ENCODE data around the gene ADCY2.

ADCY2 gene

DNA sequence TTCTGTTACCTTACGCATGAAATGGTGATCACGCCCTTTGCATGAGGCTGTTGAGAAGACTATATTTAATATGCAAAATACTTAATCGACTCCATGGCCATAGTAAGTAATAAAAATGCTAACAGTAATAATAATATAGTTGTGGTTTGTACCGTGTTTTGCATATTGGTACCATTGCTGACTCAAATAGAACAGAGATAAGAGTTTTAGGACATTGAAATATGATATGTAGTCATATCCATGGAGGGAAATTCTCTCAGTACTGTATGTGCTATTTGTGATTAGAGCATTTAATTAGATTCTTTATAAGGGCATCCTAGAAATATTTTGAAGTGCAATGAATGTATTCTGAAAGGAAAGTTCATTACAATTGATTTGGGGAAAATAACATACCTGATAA is 413.1 kb downstream of the ADCY2 start:
- DNase-seq = no peak
- intact Hi-C loops (cut with DNase I) = no loop called here

DNA sequence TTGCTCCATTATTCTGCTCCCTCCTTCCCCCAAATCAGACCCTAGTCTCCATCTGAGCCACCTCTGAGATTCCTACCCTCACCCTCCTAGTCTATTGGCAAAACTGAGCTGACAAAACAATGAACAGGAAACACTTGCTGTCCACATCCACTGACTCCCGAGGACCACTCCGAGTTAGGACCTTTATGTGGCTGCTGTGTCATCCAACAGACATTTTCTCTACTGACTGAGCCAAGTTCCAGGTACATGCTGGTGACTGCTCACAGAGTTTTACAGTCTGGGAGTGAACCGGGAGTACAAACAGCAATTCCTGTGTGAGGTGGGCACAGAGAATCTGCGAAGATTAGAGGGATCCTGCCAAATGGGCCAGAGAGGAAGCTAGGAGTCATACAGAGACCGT is 415.8 kb downstream of the ADCY2 start:
- intact Hi-C loops (cut with DNase I) = no loop called here
- no peak for DNase-seq

DNA sequence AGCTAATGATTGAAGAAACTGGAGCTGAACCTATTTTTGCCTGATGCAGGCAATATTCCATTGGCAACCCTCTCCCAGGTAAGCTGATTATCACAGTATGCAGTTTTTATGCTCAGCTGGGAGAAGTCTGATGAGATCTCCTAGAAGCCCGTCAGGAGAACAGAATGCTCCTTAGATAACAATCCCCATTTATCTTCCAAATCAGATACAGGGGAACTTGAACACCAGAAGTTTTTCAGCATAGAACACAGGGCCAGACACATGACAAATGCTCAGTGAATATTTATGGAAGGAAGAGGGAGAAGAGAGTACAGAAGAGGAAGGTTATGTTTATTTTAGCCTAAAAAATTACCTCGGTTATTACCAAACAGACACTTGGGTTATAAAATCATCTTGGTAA is 417.1 kb downstream of the ADCY2 start:
- DNase-seq = no peak
- intact Hi-C loops (cut with DNase I) = no loop called here

DNA sequence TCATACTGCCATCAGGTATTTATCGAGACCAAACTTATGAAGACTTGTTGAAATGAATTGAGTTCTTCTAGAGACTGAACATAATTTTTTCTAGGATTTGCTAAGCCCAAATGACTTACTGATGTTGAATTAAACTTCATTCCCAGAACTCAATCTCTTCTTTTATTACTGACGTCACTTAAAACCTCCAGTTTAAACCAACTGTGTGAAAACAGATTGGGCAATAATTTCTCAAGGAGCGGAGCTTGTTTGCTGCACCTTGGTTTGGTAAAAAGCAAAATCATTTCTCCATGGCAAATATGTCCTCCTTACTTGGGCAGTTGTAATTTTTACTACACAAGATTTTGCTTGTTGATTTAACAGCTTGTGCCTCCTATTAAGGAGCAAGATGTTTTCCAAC is 417.6 kb downstream of the ADCY2 start:
- intact Hi-C loops (cut with DNase I) = no loop called here
- no peak for DNase-seq

DNA sequence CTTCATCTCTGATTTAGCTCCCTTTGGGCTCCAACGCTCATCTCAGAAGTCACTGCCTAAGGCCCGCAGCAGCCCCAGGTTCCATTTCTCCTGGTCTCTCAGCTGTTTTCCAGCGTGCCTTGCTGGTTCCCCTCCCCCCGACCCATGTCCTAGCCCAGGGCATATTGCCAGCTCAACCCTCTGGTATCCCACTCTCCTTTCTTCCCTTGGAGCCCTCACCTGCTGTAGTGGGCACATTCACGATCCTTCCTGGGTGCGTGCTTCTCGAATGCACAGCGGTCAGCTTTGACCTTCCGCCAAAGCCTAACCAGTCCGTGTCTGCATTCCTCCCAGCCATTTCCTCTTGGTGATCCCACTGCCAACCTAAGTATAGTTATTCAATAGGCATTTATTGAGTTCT is 418.9 kb downstream of the ADCY2 start:
- no peak for DNase-seq

DNA sequence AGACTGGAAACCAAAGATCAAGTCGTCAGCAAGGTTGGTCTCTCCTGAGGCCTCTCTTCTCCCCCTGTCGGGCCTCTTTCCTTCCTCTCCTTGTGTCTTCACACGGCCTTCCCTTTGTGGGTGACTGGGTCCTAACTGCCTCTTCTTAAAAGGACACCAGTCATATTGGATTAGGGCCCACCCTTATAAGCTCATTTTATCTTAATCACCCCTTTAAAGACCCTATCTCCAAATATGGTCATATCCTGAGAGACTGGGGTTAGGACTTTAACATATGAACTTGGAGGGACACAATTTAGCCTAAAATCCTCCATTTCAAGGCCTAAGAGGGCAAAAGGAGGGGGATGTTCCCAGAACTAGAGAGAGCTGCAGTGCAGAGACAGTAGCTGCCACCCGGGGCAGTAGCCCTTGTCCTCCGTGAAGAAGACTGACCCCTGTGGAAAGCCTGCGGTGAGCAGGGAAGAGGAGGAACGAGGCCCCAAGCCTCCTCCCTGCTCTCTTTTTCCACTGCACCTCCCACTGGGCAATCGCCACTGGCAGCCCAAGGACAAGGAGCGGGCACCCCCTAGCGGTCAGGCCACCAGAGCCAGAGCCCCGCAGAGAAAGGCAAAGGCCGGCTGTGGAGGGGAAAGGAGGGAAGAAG is 420.1 kb downstream of the ADCY2 start:
- intact Hi-C loops (cut with DNase I) = no loop called here
- DNase-seq = peak; percentile 71 to 96 (median 80)

More for the DNA sequence above, 418.9 kb downstream of the ADCY2 start:
- intact Hi-C loops (cut with DNase I) = no loop called here

DNA sequence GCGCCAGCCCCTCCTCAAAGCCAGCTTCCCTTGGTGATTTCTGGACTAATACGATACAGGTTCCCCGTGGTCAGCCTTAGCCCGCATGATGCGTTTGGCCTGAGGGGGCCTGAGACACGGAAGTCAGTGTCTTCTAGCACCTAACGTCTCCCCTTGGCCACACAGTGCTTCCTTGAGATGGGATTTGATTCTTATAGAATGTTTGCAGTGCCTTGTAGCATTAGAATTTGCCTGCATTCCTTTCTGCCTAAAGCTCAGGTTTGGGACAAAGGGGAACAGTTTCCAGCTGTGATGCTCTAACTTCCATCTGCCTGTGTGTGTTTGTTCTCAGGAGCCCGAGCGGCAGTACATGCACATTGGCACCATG is 420.6 kb downstream of the ADCY2 start:
- DNase-seq = no peak
- intact Hi-C loops (cut with DNase I) = no loop called here

DNA sequence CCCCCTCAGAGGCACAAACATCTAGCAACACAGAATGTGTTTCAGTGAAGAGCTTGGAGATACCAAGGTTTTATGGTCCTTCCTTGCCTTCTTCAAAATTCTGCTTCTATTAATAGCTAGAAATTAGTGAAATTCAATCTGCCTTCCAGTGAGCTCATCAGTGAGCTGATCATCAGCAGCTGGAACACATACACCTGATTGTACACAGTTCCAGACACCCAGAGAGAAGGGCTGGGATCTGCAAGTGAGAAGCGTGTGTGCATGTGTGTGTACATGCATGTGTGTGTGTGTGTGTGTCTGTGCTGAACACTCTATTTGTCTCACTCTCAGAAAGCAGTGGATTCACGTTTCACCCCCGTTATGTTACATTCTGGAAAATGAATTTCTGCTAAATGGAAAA is 426.5 kb downstream of the ADCY2 start:
- intact Hi-C loops (cut with DNase I) = no loop called here
- DNase-seq = no peak

DNA sequence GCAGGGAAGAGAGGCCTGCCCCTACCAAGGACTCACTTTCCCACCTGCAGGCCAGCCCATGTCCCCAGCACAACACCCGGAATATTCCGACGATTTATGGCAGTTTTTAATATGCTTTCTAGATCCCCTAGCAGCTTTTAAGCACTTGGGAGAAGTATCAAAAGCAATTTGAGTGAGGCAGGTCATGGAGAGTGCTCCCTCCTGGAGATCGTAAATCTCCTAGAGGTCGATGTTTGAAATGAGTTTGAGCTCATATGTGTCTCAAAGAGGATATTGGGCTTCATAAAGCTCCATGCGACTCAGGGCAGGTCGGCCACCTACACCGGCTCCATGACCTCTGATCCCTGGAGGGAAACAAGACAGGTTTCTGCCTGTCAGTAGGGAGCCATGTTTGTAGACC is 427.7 kb downstream of the ADCY2 start:
- intact Hi-C loops (cut with DNase I) = no loop called here

DNA sequence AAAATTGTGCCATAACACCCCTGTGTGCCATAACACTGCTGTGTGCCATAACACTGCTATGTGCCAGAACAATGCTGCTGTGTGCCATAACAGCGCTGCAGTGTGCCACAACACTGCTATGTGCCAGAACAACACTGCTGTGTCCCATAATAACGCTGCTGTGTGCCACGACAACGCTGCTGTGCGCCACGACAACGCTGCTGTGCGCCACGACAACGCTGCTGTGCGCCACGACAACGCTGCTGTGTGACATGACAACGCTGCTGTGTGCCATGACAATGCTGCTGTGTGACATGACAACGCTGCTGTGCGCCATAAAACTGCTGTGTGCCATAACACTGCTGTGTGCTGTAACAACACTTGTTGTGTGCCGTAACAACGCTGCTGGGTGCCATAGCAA is 429.1 kb downstream of the ADCY2 start:
- DNase-seq = no peak
- intact Hi-C loops (cut with DNase I) = no loop called here

More for the DNA sequence above, 427.7 kb downstream of the ADCY2 start:
- DNase-seq = no peak

DNA sequence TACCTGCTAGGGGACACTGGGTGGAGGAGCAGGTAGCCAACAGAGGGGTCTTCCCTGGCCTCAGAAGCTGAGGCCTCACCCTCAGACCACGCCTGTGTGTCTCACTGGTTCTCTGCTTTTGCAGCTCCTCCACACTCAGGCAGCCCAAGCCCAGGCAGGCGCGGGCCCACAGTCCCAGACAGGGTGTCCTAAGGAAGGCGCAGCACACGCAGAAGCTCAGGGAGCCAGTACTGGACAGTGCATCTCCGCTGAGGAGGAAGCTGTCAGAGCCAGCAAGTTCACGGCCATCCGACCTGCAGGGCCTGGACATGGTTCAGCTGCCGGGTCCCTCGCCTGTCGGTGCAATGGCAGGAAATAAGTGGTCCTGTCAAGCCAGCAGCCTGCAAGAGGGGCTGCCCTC is 429.7 kb downstream of the ADCY2 start:
- intact Hi-C loops (cut with DNase I) = no loop called here
- DNase-seq = no peak

DNA sequence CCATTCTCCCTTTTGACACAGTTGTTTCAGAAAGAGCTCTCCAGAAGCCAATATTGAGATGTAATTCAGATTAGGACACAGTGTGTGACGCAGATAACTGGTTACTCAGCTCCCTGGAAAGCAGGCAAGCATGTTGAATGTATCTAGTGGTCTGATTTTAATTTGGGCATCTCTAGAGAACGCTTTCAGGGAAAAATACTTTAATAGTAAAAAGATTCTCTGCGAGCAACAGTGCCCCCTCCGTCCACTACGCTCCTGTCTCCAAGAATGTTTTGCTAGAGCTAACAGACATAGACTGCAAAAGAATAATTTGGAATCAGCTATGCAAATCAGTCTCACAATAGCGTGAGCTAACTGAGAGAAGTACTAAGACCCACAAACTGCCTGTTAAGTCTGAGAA is 431.7 kb downstream of the ADCY2 start:
- intact Hi-C loops (cut with DNase I) = no loop called here
- peak in 1 of 10 donors; percentile 23 for DNase-seq

DNA sequence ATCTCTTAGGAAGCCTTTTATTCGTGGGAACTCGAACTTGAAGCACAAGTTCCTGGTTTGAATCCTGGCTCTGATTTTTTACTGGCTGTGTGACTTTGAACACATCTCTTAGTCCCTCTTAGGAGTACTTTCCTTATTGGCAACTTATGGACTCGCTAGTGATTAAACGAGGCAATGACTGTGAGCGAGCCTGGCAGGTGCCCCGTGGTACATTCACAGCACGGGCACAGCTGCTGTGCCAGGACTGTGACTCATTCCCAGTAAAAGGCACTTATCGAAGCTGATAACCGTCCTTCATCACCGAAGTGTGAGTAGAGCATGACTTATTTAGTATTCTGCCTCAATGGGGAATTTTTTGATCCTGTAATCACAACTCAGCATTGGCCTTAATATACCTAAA is 432.3 kb downstream of the ADCY2 start:
- intact Hi-C loops (cut with DNase I) = no loop called here

DNA sequence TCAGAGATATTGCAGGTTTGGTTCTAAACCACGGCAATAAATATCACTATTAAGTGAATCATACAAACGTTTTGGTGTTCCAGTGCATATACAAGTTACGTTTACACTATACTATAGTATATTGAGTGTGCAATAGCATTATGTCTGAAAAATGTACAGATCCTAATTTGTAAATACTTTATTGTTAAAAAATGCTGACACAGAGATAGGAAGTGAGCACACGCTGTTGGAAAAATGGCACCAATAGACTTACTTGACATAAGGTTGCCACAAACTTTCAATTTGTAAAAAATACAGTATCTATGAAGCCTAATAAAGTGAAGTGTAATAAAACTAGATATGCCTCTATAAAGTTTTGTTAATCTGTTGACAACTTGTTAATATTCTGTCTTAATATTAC is 439.0 kb downstream of the ADCY2 start:
- no peak for DNase-seq
- intact Hi-C loops (cut with DNase I) = no loop called here

More for the DNA sequence above, 432.3 kb downstream of the ADCY2 start:
- no peak for DNase-seq

DNA sequence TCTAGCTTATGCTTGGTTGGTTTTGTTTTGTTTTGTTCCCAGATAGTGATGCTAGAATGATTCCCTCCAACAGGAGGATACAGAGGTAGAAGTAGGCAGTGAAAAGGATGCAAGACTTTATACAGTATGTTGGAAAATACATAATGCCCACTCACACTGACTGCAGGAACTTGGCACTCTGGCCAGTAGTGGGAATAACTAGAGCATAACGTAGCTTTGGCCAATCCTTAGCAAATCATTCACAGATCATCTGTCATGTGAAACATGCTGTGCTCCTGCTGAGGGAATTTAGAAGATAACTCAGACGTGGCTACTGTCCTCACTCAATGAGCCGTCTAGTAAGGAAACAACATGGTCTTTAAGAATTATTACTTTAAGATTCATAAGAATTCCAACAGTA is 441.5 kb downstream of the ADCY2 start:
- intact Hi-C loops (cut with DNase I) = no loop called here
- no peak for DNase-seq

DNA sequence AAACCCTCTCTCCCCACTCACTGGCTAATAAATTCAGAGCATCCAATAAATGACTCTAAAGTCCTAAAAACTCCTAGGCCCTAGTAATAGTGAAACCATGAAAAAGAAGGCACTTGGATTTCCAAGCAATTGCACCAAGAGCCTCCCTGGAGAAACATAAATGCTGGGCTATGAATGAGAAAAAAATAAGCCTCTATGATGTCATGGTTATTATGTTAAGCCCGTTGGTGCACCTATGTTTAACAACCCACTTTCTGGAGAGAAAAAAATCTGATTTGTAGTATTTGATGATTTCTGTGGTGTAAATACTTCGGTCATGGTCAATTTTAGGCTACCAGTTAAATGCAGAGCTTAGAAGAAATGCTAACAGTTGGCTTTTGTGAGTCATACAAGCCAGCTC is 446.6 kb downstream of the ADCY2 start:
- DNase-seq = no peak
- intact Hi-C loops (cut with DNase I) = no loop called here

DNA sequence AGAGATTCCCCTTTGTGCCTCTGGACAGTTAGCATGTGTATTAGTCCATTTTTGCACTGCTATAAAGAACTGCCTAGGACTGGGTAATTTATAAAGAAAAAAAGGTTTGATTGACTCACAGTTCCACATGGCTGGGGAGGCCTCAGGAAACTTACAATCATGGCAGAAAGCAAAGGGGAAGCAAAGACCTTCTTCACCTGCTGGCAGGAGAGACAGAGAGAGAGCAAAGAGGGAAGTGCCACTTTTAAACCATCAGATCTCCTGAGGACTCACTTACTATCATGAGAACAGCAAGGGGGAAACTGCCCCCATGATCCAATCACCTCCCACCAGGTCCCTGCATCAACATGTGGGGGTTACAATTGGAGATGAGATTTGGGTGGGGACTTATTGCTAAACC is 449.0 kb downstream of the ADCY2 start:
- DNase-seq = no peak
- intact Hi-C loops (cut with DNase I) = no loop called here

DNA sequence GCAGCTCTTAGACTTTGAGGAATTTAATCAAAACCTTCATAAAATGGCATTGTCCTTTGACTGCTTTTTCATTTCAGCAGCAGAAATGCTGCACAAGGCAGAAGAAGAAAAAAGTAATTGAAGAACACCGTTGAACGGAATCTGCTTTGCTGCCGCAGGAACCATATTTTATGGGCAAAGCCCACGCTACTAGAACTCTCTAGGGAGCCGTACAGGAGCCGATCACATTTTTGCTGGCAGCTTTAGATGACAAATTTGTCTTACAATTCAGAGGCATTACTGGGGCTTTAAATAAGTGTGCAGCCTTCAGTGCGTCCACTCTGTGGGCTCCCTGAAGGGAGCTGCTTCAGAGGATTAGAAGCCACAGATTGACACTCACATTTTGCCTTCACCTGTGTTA is 449.6 kb downstream of the ADCY2 start:
- no peak for DNase-seq
- intact Hi-C loops (cut with DNase I) = no loop called here

DNA sequence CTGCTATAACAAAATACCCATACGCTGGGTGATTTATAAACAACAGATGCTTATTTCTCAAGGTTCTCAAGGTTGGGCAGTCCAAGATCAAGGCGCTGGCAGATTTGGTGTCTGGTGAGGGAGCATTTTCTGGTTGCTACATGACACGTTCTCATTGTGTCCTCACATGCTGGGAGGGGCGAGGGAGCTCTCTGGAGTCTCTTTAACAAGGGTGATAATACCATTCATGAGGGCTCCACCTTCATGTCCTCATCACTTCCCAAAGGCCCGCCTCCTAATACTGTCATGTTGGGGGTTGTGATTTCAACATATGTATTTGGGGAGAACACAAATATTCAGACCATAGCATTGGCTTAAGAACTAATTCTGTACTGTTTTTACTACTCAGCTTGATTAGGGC is 450.4 kb downstream of the ADCY2 start:
- DNase-seq = no peak
- intact Hi-C loops (cut with DNase I) = no loop called here

DNA sequence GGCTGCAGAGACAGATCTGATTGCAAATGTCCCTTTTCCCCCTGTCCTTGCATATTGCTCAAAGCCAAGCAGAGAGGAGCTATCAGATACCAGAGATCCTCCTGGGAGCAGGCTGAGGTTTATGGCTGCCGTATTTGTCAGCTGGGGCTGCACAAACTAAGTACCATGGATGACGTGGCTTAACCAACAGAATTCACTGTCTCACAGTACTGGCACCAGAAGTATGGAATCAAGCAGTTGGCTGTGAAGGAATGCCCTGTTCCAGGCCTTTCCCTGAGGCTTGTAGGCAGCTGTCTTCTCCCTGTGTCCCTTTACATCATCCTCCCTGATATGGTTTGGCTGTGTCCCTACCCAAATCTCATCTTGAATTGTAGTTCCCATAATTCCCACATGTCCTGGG is 452.4 kb downstream of the ADCY2 start:
- intact Hi-C loops (cut with DNase I) = no loop called here
- no peak for DNase-seq

DNA sequence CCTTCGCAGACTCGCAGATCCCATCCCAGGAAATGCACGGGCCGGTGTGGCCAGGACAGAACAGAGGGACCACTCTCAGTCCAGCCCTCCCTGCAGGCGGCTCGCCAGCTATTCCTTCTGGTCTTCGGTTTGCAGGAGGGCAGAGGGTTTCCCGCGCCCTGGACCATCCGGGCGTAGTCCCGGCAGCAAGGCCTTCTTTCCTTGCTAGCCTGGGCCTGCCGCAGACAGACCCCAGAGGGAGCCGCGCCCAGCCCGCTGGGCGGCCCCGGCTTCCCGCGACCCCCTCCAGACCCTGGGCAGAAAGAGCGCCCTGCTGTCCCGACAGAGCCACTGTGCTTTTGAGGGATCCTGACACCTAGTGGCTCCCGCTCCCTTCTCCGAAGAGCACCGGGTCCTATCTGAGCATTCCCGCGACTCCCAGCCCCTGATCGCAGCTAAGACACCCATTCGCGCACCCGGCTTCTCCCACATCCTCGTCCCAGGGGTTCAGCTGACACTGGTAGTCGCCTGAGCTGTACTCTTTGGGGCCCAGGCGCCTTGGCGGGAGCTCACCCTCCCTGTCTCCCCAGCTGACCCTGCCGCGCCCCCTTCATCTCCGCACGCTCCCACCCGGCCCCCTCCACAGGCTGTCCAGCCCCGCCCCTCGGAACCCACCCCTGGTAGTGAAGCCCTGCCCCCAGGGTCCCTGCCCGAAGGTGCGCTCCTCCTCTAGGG is 453.9 kb downstream of the ADCY2 start:
- intact Hi-C loops (cut with DNase I) = loop anchor here (10.0 kb wide), 1 partner anchor 455 kb away; the partner anchor contains the start of gene ADCY2

More for the DNA sequence above, 453.9 kb downstream of the ADCY2 start:
- peak in 6 of 10 donors; percentile 22 to 91 (median 36) for DNase-seq

Measured in posterior cingulate gyrus (tissue), 11 donors.